GM19238 (cell line): ENCODE data around the gene MPP1.

Experiments
- DNase-seq: peaks from one replicate; pipeline ENCODE4 v3.0.0; 2011; ENCODE audit warnings: low spot score; ENCODE audit not compliant: insufficient read length

MPP1 gene

GRCh38 chrX:154732421-154733065, 72.7 kb downstream of the MPP1 start:
- no peak for DNase-seq

- no peak for DNase-seq
Measured at GRCh38 chrX:154731881-154732280, 73.4 kb downstream of the MPP1 start.

- DNase-seq: no peak
Measured at GRCh38 chrX:154731184-154731583, 74.1 kb downstream of the MPP1 start.

- DNase-seq: no peak
Measured at GRCh38 chrX:154730253-154730891, 74.9 kb downstream of the MPP1 start.

- no peak for DNase-seq
Measured at GRCh38 chrX:154729439-154729838, 75.8 kb downstream of the MPP1 start.
